WTC11 (cell line): ENCODE results near the gene IRX1.

ENCODE experiments used
- MXD4 ChIP-seq: fragments of 250-450 bp; sonication (Bioruptor Pico); IDR thresholded peaks from 2 replicates; pipeline ENCODE4 v1.8.0; 2021; ENCODE audit warnings: mild to moderate bottlenecking, moderate library complexity, borderline replicate concordance
- ZNF121 ChIP-seq: sonication (generic); formaldehyde crosslinking; IDR thresholded peaks from 2 replicates; pipeline ENCODE4 v1.8.0; 2023; ENCODE audit warnings: missing genetic modification reagents
- ZNF317 ChIP-seq: sonication (generic); formaldehyde crosslinking; IDR thresholded peaks from 2 replicates; pipeline ENCODE4 v1.8.1; 2023; ENCODE audit warnings: low read depth, mild to moderate bottlenecking, moderate library complexity, missing genetic modification reagents, borderline replicate concordance
- TF ChIP-seq, protein P1 (sequence below): fragments of 200-600 bp; IDR thresholded peaks from 2 replicates; pipeline ENCODE4 v1.8.0; 2022; ENCODE audit warnings: antibody characterized with exemption
- TF ChIP-seq, protein P2 (sequence below): sonication (generic); formaldehyde crosslinking; conservative IDR thresholded peaks from 2 replicates; pipeline ENCODE4 v1.8.1; 2022; ENCODE audit warnings: mild to moderate bottlenecking, missing genetic modification reagents

DNA sequence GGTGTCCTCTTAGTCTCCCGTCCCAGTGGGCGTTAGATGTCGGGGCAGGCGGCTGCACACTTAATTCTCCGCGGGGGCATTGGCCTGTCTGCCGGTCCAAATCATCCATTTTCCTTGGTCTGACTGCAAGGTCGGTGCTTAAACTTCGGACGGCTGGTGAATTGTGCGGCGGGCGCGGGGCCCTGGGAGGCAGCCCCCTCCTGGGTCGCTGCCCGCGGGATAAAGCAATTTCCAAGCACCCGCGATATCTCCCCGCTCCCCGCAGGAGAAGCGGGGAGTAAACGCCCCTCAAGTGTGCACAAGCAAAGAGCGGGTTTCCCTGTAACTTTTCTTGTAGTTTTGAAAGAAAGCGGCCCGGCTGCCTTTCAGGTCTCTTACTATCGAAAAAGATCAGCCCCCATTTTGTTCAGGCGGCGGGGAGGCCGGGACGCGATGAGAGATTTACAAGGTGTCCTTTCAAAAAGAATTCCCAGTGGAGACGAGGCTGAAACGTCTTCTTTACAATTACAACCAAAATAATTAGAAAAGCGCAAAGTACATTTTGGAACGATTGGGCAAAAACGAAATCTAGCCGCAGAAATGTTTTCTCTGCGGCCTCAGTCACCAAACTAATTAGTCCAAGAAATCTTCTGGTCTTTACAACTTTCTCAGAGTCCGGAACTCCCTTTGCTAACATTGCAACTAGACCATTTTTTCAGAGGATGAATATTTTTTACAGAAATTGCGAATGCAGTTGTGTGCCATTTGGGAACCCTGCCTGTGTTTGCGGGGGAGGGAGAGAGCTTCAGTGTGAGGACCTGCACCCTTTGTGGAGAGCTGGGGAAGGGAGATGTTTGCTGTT lies 1.8 kb downstream of the IRX1 start:
- TF ChIP-seq, protein P1, sequence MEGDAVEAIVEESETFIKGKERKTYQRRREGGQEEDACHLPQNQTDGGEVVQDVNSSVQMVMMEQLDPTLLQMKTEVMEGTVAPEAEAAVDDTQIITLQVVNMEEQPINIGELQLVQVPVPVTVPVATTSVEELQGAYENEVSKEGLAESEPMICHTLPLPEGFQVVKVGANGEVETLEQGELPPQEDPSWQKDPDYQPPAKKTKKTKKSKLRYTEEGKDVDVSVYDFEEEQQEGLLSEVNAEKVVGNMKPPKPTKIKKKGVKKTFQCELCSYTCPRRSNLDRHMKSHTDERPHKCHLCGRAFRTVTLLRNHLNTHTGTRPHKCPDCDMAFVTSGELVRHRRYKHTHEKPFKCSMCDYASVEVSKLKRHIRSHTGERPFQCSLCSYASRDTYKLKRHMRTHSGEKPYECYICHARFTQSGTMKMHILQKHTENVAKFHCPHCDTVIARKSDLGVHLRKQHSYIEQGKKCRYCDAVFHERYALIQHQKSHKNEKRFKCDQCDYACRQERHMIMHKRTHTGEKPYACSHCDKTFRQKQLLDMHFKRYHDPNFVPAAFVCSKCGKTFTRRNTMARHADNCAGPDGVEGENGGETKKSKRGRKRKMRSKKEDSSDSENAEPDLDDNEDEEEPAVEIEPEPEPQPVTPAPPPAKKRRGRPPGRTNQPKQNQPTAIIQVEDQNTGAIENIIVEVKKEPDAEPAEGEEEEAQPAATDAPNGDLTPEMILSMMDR, result no peak
- TF ChIP-seq ZNF121 (CRISPR knock-in tag), result no peak
- TF ChIP-seq ZNF317 (CRISPR knock-in tag), result no peak
- TF ChIP-seq, protein P2, sequence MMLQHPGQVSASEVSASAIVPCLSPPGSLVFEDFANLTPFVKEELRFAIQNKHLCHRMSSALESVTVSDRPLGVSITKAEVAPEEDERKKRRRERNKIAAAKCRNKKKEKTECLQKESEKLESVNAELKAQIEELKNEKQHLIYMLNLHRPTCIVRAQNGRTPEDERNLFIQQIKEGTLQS (CRISPR knock-in tag), result no peak
- no peak for TF ChIP-seq MXD4
